ENCODE results near the gene RAD50. TPM values are rescaled to one million over a fixed set of nuclear protein-coding genes. Genes with fewer than 3 reads are reported as not detected.
"Not testable (repeated sequence)": the region's sequence is repeated elsewhere in the genome, so short reads cannot be mapped to it uniquely, and the experiment has no call there.

Gene RAD50
- total and polyA plus RNA-seq, 12 donors, result 5.4 to 41.6 (median 28.7) TPM

GRCh38 chr5:132688536-132689339 is 132.0 kb downstream of the RAD50 start:
- Histone ChIP-seq H3K27ac (no peak overlapping the region), H3K4me3 (no peak overlapping the region), H3K36me3 (replicated peaks in 1 of 2) (no peaks in the 10 kb centered on the region), H3K4me1 (replicated peaks in 1 of 2) (no peaks in the 10 kb centered on the region), H3K9me3 (replicated peaks in 1 of 3) (no peaks in the 10 kb centered on the region), H3K27me3 (no peaks in the 10 kb centered on the region)
- 54 to 61% (median 57%) methylated on average over 7 of the region's 7 CpGs for WGBS, 4 donors
- no peak for DNase-seq
- intact Hi-C loops (cut with DNase I), result no loop called here
- TF ChIP-seq POLR2A (IDR thresholded peaks at IDR 0.05), result no peak
- no peak for TF ChIP-seq CTCF (IDR thresholded peaks at IDR 0.05)

GRCh38 chr5:132689513-132689912 is 132.7 kb downstream of the RAD50 start:
- H3K9me3 ChIP-seq (replicated peaks in 1 of 3), result no peaks in the 10 kb centered on the region
- H3K27ac ChIP-seq, result no peak overlapping the region
- intact Hi-C loops (cut with DNase I), result no loop called here
- TF ChIP-seq POLR2A (IDR thresholded peaks at IDR 0.05) (no peak), CTCF (IDR thresholded peaks at IDR 0.05) (no peak)
- H3K4me1 ChIP-seq (replicated peaks in 1 of 2), result no peaks in the 10 kb centered on the region
- H3K36me3 ChIP-seq (replicated peaks in 1 of 2), result no peaks in the 10 kb centered on the region
- 86 to 93% (median 89%) methylated on average over 7 of the region's 7 CpGs for WGBS, 4 donors
- H3K27me3 ChIP-seq, result no peaks in the 10 kb centered on the region
- no peak for DNase-seq
- no peak overlapping the region for H3K4me3 ChIP-seq

GRCh38 chr5:132690156-132690555 is 133.4 kb downstream of the RAD50 start:
- no peaks in the 10 kb centered on the region for H3K27me3 ChIP-seq
- 98 to 100% (median 100%) methylated on average over 3 of the region's 3 CpGs for WGBS, 4 donors
- no peaks in the 10 kb centered on the region for H3K9me3 ChIP-seq (replicated peaks in 1 of 3)
- intact Hi-C loops (cut with DNase I), result no loop called here
- no peaks in the 10 kb centered on the region for H3K36me3 ChIP-seq (replicated peaks in 1 of 2)
- H3K4me1 ChIP-seq (replicated peaks in 1 of 2), result no peaks in the 10 kb centered on the region
- H3K27ac ChIP-seq, result no peak overlapping the region
- DNase-seq, result no peak
- no peak overlapping the region for H3K4me3 ChIP-seq
- no peak for TF ChIP-seq POLR2A (IDR thresholded peaks at IDR 0.05)
- no peak for TF ChIP-seq CTCF (IDR thresholded peaks at IDR 0.05)

- H3K27me3 ChIP-seq; H3K4me1 ChIP-seq (replicated peaks in 1 of 2); DNase-seq; H3K36me3 ChIP-seq (replicated peaks in 1 of 2); H3K9me3 ChIP-seq (replicated peaks in 1 of 3); H3K27ac ChIP-seq; intact Hi-C loops (cut with DNase I); H3K4me3 ChIP-seq: not testable (repeated sequence)
- 75 to 90% (median 79%) methylated on average over 5 of the region's 5 CpGs for WGBS, 4 donors
These were observed 135.2 kb downstream of the RAD50 start for GRCh38 chr5:132691755-132692631.

All from adrenal gland (tissue), 12 donors.